ENCODE measurements around the gene ERV3-1.

DNA sequence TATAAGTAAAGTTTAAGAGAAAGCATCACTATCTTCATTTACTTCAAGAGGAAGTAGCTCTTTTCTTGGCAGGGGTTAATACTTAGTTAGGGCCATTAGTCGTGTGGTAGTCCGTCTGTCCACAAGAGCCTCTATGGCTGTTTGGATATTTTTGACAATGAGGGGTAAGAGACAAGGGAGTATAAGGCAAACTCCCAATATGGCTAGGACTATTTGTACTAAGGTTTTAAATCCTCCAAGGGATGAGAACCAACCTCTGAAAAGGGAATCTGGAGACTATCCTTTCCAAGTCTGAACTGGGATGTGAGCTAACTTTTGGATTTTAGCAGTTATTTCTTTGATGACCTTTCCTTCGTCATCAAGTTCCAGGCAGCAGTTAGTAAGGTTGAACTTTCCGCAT, 15.6 kb downstream of the ERV3-1 start, which contains the start of gene ZNF117:
- TF ChIP-seq, protein P1, sequence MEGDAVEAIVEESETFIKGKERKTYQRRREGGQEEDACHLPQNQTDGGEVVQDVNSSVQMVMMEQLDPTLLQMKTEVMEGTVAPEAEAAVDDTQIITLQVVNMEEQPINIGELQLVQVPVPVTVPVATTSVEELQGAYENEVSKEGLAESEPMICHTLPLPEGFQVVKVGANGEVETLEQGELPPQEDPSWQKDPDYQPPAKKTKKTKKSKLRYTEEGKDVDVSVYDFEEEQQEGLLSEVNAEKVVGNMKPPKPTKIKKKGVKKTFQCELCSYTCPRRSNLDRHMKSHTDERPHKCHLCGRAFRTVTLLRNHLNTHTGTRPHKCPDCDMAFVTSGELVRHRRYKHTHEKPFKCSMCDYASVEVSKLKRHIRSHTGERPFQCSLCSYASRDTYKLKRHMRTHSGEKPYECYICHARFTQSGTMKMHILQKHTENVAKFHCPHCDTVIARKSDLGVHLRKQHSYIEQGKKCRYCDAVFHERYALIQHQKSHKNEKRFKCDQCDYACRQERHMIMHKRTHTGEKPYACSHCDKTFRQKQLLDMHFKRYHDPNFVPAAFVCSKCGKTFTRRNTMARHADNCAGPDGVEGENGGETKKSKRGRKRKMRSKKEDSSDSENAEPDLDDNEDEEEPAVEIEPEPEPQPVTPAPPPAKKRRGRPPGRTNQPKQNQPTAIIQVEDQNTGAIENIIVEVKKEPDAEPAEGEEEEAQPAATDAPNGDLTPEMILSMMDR (IDR thresholded peaks at IDR 0.05), result no peak
- no peak for TF ChIP-seq EP300 (IDR thresholded peaks at IDR 0.05; ENCODE audit: low read depth)
